Ammon's horn (tissue), 1 donor: ENCODE data around the gene SYTL2.

Experiments
- DNase-seq: peaks from one replicate; pipeline ENCODE4 v3.0.0-alpha.2; 2016; ENCODE audit warnings: low spot score

SYTL2 gene

DNA sequence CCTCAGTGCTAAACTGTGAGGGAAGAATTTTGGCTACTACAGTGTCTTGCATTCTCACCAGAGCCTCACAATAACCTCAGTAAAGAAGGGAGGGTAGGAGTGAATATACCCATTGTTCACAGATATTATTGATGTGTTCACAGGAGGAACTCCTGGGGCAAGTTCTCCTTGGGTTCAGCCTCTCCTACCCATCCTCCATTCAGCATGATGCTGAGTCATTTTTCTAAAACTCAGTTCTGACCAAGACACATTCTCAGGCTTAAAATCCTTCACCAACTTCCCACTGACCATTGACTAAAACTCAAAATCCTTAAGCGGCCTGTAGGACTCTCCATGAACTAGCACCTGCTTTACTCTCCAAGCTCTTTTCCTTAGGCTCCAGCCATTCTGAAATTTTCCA, 48.7 kb downstream of the SYTL2 start:
- no peak for DNase-seq

DNA sequence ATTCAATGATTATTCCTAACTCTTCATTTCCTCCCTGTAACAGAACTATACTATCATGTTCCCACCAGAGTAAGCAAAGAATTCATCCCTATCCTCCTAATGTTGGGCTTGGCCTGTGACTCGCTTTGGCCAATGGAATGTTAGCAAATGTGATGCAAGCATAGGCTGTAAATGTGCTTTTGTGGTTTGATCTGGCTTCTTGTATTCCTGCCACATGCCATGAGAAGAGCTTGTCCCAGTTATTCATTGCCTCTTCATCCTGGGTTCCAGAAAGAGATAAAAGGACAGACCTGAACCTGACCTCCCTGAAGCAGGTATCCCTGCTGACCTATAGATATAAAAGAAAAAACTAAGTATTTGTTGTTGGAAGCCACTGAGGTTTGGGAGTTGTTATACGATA, 51.0 kb downstream of the SYTL2 start:
- DNase-seq, result no peak

DNA sequence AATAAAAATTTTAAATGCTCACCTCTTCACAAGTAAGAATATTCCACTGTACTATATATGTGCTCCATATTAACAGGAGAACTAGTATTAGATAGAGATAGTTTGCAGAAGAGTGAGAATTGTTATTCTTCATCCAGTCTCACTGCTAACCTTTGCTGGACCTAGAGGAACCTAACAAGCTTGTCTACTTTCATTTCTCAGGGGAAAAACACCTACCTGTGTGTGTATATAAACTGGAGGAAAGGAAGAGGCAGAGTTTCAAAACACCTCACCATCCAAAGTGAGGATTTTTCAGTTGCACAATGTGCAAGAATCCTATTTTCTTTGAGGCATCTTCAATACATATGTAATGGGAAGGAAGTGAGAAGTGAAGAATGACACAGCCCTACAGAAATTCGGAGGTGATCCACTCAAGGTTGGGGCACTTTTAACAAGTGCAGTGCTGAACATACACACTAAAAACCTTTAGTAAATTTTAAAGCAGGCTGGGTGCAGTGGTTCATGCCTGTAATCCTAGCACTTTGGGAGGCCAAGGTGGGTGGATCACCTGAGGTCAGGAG, 52.4 kb downstream of the SYTL2 start:
- no peak for DNase-seq

DNA sequence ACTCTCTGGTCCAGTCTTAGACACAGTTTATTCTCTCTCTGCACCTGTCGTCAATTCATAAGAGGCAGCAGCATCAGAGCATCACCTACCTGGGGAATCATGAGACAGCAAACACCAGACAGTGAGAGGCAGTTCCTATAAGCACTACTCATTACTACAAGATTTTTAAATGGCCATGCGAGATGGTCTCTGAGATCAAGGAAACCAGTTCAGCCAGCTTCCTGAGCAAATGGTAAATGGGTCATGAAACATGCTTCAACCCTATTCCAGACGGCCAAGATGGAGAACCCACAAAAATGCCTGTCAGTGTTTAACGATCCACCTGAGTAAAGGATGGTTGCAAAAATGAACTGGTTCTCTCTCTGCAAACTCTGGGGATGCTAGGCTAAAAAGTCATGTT, 52.9 kb downstream of the SYTL2 start:
- no peak for DNase-seq

DNA sequence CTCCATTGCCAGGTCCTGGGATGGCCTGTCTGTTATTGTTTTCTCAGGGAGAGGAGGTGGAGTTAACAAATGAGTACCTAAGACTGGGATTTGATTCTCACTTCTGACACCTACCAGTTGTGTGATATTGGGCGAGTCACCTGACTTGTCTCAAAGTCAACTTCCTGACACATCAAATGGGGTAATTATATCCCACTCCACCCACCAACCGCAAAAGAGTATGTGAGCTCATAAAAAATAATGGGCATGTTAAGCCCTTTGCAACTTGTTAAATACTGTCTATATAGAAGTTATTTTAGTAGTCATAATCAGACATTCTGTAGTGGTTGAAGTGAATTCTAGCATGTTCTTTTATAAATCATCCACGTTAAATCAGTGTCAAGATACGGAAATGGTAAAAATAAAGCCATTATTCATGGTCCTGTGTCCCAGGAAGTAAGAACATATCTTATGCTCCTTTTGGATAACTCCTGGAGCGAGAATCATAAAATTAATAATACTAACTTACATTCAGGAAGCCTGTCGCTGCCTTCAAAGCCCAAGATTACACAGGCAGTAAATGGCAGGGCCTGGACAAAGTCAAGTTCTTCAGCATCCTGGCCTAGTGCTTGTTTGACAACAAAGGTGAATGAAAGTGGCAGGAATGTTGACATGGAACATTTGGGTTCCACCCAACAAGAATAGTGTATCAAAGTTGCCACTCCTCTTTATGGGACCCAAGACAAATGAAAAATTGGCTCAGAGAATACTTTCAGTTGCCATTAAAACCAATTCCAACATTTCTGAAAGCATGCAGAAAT, 54.3 kb downstream of the SYTL2 start:
- DNase-seq, result no peak

DNA sequence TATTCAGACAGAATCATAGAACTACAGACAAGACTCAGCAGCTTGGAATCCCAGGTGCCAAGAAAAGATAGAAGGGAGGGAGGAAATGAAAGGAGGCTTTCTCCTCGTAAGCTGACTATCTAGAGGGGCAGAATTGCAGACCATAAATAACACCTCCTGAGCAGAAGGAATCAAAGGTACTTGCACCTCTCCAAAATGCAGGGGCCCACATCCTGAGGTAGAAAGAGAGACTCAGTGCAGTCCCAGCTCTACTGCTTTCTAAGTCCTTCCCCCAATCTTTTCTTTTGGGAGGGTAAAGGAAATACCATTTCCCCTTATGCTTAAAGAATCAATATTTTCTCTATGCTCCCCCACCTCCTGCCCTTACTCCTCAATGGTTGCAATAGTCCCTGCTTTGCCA, 55.2 kb downstream of the SYTL2 start:
- no peak for DNase-seq

DNA sequence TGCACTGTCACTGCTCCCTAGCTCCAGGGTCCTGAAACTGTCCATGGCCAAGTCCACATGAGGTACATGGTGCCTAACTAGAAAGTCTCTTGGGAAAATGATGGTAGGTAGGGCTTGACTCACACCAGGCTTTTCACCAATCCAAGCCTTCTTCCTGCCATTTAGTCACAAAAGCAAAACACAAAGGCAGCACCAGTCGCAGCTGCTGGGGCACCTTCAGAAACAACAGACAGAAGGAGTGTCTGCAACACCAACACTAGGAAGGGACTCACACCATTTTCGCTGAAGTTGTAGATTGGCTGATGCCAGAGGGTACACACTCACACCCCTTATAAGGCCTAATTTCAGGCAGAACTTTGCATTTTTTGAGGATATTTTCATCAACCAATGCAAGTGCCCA, 55.7 kb downstream of the SYTL2 start:
- DNase-seq, result no peak

DNA sequence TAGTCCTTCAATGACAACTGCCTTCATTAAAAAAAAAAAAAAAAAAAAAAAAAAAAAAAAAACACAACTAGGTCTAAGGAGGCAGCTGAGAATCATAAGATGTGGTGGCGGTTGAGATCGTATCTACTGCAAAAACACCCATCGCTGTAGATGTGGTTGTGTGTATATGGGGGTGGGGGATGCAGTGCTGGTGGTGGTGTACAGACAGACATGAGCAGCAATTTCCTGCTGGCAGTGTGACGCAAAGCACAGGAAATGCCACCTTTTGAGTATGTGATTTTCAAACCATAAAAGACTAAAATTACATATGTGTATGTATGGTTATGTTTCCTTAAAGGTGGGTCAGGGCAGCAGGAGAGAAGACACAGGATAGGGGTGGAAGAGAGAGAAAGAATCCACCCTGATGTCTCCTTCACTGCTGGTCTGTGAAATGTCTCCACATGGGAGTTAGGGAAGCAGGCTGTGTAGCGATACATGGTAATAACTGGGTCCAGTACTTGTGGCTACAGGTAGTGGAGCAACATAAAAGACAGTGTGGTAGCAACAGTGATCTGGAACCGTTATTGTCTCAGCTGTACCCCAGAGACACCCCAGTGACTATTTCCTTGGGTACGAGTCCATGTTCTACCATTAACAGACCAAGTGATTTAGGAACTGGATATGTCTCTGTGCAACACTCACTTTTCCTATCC, 57.9 kb downstream of the SYTL2 start:
- no peak for DNase-seq

DNA sequence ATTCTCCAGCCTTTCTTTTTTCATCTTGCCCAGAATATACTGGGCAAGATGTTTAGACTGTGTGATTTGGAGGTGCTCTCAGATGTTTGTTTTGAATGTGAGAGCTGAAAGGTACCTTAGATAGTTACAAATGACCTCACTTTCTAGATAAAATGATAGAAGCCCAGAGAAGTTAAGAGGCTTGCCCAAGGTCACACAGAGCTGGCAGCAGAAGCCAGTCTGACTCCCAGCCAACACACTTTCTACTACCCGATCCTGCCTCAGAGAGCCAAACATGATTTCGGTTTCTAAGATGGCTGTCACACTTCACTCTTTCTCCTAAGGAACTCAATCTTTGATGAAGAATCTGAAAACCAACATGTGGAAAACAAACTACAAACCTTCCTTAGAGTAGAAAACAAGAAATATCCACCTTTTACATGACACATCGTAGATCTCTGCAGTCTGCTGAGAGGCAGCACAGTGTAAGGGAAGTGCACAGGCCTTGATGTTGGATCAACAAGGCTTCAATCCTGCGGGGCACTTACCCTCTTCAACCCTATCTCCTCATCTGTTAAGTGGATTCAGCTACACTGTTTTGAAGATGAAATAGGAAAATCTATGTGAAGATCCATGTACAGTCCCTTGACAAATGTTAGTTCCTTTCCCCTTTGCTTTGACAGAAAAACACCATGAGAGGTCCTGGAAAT, 58.6 kb downstream of the SYTL2 start:
- no peak for DNase-seq

DNA sequence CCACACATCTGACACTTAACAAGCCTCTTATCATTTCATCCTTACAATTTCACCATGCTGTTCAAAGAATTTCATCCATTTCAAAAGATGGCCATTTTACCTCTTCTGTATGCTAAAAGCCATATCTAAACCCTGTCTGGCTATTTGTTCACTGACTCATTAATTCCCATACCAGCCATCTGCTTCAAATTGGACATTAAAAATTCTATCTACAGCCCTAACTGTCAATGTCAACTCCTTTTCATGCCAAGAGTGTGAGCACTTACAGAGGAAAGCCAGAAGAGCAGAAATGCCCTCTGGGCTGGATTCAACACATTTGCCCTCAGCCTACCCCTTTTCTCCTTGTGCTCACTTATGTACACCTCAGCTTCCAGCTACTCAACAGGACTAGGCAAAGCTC, 59.2 kb downstream of the SYTL2 start:
- DNase-seq, result no peak

DNA sequence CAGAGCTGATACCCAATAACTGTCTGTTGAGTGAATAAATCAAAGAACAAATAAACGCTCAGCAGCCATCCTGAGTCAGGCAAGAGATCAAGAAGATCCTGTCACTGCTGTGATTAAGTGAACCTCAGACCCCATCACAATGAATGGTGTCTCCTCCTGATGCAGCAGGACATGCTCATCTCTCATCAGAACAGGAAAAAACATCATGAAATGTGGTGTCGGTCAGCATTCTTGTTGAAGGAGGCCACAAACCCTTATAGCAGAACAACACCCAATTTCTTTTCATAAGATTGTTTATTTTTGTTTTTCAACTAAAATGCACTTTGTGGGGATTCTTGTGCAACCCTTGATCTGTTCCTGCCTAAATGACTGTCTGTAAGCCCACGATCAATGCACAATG, 60.3 kb downstream of the SYTL2 start:
- DNase-seq, result no peak

DNA sequence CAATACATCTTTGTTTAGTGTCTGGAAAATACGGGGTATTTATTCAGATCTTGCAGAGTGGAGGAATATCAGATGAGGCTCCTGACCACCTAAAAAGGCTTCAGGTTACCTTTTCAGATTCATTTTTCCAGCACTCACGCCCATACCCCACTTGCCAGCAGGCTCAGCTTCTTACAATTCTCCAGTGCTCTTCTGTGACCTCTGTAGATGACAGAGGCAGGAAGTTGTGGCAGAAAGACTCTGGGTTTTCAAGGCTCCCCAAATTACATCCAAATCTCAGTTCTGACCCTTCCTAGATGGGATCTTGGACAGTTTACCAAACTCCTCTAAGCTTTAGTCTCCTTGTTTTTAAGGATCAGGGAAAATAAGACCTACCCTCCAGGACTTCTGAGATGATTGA, 61.1 kb downstream of the SYTL2 start:
- DNase-seq, result no peak

DNA sequence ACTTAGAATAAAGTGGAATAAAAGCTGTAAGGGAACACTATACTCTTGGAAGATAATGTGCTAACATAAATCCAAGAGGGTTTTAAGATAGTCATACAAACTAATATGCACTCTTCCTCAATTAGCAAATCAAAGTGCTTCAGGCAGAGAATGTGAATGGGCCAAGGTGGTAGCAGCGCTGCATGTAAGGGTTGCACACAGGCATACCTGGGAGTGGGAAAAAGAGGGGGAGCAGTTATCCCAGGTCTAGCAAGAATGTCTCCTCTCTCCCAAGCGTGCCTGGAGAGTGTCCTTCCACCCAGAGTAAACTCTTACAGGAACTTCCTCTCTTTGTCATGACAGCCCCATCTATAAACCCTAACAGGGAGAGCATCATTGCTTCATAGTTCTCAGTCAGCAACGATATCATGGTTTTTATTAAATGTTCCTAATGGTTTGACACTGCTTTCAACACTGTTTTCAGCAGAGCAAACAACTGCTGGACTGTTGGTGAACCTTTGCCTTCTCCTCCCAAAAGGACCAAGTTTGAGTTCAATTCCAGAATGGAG, 61.6 kb downstream of the SYTL2 start:
- DNase-seq, result no peak

DNA sequence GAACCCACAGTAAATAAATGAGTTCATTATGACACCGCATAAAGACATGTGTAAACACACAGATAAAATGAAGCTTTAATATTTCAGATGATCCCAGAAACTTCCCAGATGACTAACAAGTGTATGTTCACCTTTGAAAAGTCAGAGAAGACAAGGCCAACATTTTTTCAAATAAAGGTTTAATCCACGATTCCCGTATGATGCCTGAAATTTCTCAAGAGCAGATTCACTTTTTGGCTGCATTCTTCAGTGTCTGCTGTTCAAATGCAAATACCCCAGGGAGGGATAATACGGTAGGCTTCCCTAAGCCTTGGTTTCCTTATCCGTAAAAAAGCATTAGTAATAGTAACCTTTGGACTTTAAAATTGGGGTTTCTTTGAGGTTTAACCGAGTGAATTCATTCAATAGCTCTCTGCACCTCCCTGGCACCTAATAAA, 62.5 kb downstream of the SYTL2 start:
- no peak for DNase-seq

DNA sequence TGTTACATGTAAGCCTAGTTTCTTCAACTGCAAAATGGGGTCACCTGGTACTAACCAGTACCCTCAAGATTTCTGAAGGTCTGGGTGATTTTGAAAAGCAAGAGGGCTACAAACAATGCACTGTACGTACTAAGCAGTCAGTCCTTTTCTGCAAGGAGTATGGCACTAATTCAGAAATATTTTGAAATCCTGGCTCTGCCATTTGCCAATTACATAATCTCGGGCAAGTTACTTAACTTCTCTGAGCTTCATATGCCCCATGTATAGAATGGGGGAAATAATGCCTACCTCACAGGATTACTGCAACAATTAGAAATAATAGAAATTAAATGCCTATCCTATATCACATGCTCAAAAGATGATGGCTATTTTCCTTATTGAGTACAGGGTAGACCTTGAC, 64.3 kb downstream of the SYTL2 start:
- no peak for DNase-seq

DNA sequence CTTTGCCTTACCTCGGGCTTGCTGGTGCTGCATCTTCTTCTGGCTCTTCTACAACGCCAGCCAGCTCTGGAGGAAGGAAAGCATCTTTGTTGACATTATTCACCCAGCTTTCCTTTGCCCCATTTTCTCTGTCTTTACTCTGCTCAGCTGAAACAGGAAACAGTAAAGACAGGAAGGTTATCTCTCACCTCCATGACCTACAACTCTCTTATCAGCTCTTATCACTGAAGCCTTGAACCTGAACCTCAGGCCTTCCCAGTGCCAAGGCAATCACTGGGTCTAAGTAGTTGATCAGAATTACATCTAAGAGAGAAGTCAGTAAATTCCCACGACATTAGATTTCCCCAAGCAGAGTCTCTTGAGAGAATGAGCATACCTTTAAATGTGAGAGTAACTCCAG, 65.3 kb downstream of the SYTL2 start:
- no peak for DNase-seq

DNA sequence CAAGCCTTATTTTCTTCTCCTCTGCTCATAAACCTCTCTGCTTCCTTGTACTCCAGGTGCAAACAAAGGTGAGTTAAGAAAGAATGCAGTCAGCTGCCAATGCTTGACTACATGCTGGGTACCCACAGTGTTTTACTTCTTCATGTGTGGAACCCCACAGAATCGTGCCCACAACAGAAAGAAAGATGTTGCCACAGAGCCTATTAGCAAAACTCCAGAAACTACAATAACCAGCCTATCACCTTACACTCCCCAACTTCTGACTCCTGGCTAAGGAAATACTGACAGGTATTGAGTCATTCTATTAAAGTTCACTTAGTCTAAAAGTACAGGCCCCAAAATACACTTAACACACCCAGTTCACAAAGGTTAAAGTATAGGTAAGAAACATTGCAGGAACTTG, 68.1 kb downstream of the SYTL2 start:
- no peak for DNase-seq

DNA sequence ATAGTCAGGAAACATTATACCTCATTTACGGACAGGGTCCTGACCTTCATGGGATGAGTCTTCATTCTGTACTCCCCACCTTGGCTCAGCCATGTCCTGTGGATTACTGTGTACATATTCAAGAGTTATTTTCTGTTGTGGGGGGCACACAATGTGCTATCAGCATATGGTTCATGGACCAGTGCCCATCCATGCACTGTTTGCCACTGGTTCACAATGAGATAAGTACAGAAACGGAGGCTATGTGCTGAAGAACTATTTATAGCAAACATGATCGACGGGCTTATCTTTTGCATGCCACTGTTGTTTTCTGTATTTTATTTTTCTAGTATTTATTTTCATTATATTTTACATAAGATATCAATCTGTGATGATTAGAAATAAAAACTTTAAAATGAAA, 68.6 kb downstream of the SYTL2 start:
- no peak for DNase-seq

DNA sequence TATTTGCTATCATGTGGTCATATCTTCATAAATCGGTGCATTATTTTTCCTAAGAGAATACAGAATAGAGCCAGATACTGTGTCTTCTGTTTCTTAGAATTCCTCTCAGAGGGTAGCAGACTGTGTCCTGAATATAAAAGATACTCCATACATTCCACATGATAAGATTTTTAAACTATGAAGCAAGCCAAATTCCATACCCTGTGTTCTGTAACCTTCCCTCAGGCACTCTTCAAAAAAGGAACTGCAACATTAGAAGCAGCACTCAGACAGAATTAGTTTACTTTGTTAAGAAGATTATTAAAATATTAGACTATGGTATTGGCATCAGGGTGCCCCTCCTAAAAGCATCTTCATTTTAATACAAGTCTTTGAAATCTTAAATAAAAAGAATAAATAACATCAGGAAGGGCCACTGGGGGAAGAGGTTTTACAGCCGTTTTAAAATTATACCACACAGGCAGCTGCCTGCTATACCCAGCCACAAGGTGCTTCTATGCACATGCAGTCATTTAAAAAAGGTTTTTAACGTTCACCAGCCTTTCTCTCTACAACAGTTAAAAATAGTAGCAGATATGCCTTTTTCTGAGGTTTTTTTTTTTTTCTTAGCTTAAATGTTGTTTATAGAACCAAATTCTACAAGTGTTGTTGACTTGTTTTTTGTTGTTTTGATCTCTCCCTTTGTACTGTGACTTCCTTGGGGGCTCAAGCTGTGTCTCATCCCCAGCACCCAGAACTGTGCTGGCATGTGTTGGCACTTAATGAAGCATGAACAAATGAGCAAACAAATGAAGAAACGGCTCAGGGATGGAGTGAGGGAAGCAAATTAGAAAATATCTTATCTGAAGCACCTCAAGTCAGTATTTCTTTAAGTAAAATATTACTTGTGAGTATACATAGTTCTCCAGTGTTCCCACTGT, 70.2 kb downstream of the SYTL2 start:
- no peak for DNase-seq

DNA sequence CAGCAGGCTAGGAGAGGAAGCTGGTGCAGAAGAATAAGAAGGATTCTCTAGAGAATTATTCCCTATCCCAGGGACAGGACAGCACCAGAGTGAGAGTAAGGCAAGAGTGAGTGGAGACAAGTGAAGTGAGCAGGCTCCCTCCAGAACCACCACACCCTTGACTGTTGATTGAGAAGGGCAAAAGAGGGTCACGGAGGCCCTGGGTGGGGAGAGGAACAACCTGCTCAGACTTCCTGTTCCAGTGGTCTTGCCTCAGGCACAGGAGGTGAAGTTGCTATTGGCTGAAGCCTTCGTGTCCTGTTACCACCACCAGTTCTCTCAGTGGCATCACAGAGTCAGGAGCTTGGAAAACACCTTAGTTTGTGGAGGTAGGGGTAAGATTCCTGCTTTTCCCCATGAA, 73.2 kb downstream of the SYTL2 start:
- no peak for DNase-seq

DNA sequence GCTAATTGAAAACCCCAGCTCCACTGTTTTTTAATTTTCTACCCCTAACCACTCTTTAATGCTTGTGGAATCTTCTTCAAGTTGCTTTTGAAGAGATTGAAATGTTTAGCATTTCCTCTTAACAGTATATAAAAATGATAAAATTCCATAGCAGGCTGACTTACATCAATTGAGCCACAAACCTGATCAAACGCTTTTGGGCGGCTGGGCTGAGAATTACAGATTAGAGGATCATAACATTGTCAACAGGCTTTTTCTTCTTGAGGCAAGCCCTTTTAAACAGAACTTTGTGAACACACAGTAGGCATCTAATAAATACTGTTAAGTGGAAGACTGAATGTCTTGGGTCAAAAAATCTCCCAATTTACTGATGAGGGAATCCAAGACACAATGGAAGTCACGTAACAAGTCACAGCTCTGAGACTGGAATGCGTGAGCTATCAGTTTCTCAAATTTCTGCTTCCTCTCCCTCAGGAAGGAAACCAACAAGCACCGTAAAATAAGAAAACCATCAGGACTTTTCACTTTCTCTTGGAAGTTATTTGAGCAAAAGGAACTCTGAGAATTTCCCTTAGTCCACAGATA, 75.0 kb downstream of the SYTL2 start:
- no peak for DNase-seq
